Spleen (tissue), 7 donors: ENCODE results near the gene EPHB6.

Experiments used
- POLR2AphosphoS5 ChIP-seq, 3 donors: sonication (generic); formaldehyde crosslinking; IDR thresholded peaks; one replicate each; pipeline ENCODE4 v1.5.1; 2017; ENCODE audit warnings: antibody characterized with exemption in 3 of 3
- TF ChIP-seq, protein P1 (sequence below), 11 experiments: fragments of 200-600 bp in 7 of 11; fragments of 450-650 bp in 4 of 11; sonication (generic) in 4 of 11; IDR thresholded peaks in 8 of 11; conservative IDR thresholded peaks in 3 of 11; 1 replicate in 7 of 11; 2 replicates in 4 of 11; pipeline versions ENCODE4 v1.4.0 to v1.8.0; 2016 to 2021; ENCODE audit warnings: antibody characterized with exemption in 11 of 11, inconsistent platforms in 4 of 11, mild to moderate bottlenecking in 1 of 11
- donor health status: DM: no; HTN: no; CAD: no; lungs with moderate emphysema.
- donor health status: DM: no; HTN: no; CAD: no.
- donor health status: DM: no; HTN: no; CAD: no.

DNA sequence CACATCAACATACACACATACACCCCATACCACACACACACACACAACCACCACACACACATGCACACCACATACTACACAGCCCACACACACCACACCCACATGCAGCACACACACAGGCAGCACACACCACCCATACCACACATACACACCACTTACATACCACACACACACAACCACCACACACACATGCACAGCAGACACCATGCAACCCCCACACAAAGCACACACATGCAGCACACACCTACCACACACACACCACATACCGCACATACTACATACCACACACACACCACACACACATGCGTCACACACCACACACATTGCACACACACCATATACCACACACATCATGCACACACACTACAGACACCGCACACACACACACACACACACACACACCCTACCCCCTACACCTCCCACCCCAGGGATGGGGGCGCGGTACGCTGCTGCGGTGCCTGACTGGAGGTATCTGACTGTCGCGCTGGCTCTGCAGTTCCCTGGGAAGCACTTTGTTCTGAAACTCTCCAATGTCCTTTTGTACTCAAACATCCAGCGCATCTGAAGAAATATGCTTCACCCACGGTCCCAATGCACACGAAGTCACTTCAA lies 36.1 kb downstream of the EPHB6 start:
- TF ChIP-seq, protein P1, sequence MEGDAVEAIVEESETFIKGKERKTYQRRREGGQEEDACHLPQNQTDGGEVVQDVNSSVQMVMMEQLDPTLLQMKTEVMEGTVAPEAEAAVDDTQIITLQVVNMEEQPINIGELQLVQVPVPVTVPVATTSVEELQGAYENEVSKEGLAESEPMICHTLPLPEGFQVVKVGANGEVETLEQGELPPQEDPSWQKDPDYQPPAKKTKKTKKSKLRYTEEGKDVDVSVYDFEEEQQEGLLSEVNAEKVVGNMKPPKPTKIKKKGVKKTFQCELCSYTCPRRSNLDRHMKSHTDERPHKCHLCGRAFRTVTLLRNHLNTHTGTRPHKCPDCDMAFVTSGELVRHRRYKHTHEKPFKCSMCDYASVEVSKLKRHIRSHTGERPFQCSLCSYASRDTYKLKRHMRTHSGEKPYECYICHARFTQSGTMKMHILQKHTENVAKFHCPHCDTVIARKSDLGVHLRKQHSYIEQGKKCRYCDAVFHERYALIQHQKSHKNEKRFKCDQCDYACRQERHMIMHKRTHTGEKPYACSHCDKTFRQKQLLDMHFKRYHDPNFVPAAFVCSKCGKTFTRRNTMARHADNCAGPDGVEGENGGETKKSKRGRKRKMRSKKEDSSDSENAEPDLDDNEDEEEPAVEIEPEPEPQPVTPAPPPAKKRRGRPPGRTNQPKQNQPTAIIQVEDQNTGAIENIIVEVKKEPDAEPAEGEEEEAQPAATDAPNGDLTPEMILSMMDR (IDR thresholded peaks at IDR 0.05 in 8 of 11, conservative IDR thresholded peaks at IDR 0.05 in 3 of 11) = no peak
- no peak for TF ChIP-seq POLR2AphosphoS5 (IDR thresholded peaks at IDR 0.05)
